Calu3 (cell line): Measurements from ENCODE around the gene CCR9. TPM values are rescaled to one million over a fixed set of nuclear protein-coding genes. Genes with fewer than 3 reads are reported as not detected.

Experiments
- BruUV-seq: library from RNA; stranded (reverse); fragments of 400-500 nt; replicated peaks from 2 replicates; lab custom pipeline; 2021; lab: Mats Ljungman, UMichigan
- CTCF ChIA-PET: fragments of 300-600 bp; sonication (Branson Sonifier 250); formaldehyde crosslinking; loops from one replicate; lab custom pipeline; 2022; ENCODE audit warnings: antibody characterized with exemption; lab: Charles Lee
- DNase-seq: peaks from one replicate; pipeline ENCODE4 v3.0.0; 2022
- H3K27ac Mint-ChIP-seq: one replicate; pipeline ENCODE4 v1.8.0; 2022; ENCODE audit warnings: mixed read lengths; ENCODE audit not compliant: unreplicated experiment
- H3K27me3 Mint-ChIP-seq: one replicate; pipeline ENCODE4 v1.8.0; 2022; ENCODE audit warnings: mixed read lengths; ENCODE audit not compliant: unreplicated experiment
- H3K36me3 Mint-ChIP-seq: one replicate; pipeline ENCODE4 v1.8.0; 2022; ENCODE audit warnings: mild to moderate bottlenecking, moderate library complexity, mixed read lengths; ENCODE audit not compliant: insufficient read depth, unreplicated experiment
- H3K4me1 Mint-ChIP-seq: one replicate; pipeline ENCODE4 v1.8.0; 2022; ENCODE audit warnings: mild to moderate bottlenecking, low read depth, mixed read lengths; ENCODE audit not compliant: unreplicated experiment
- H3K4me3 Mint-ChIP-seq: one replicate; pipeline ENCODE4 v1.8.0; 2022; ENCODE audit warnings: mild to moderate bottlenecking, low read depth, moderate library complexity, mixed read lengths; ENCODE audit not compliant: unreplicated experiment
- H3K9me3 Mint-ChIP-seq: one replicate; pipeline ENCODE4 v1.8.0; 2022; ENCODE audit warnings: low read depth, mixed read lengths; ENCODE audit not compliant: unreplicated experiment
- CTCF ChIP-seq: fragments of 200-600 bp; IDR thresholded peaks from one replicate; pipeline ENCODE4 v1.8.0; 2022; ENCODE audit warnings: antibody characterized with exemption; ENCODE audit not compliant: unreplicated experiment
- intact Hi-C: fragments of 100-400 bp; cut with micrococcal nuclease; formaldehyde crosslinking; loops from one replicate; pipeline ENCODE4 v1.10.0; 2022; ENCODE audit not compliant: unreplicated experiment
- total RNA-seq: library from RNA; stranded (reverse); gene quantifications from 2 replicates; pipeline ENCODE4 v1.2.3, GENCODE V29; 2022

CCR9 gene
- total RNA-seq, 1 experiment from 2014 or later, result not detected

- no peak overlapping the region for H3K27ac Mint-ChIP-seq
- no TSS peak for BruUV-seq
- H3K4me1 Mint-ChIP-seq, result no peaks in the 10 kb centered on the region
- no peaks in the 10 kb centered on the region for H3K27me3 Mint-ChIP-seq
- CTCF ChIA-PET, result interaction anchor here (1.4 kb wide), 1 partner anchor 168 kb away, joined by 10 read pairs; no protein-coding TSS in a partner anchor
- peak; percentile 50 for TF ChIP-seq CTCF
- no peaks in the 10 kb centered on the region for H3K9me3 Mint-ChIP-seq
- no peak overlapping the region for H3K4me3 Mint-ChIP-seq
- peaks cover 9% of the 10 kb centered on the region for H3K36me3 Mint-ChIP-seq
- intact Hi-C loops, result loop anchor here (1.0 kb wide), 1 partner anchor 168 kb away; no protein-coding TSS in a partner anchor
- peak; percentile 58 for DNase-seq
Observed at GRCh38 chr3:45929042-45929679, 42.8 kb downstream of the CCR9 start.

- Mint-ChIP-seq H3K36me3 (peaks cover 9% of the 10 kb centered on the region), H3K27ac (no peak overlapping the region), H3K4me1 (no peaks in the 10 kb centered on the region), H3K9me3 (no peaks in the 10 kb centered on the region), H3K27me3 (no peaks in the 10 kb centered on the region), H3K4me3 (no peak overlapping the region)
- no peak for DNase-seq
- no peak for TF ChIP-seq CTCF
- intact Hi-C loops, result no loop called here
- no TSS peak for BruUV-seq
- CTCF ChIA-PET, result no interaction called here
Observed at GRCh38 chr3:45931496-45931895, 45.2 kb downstream of the CCR9 start.

- no peak overlapping the region for H3K27ac Mint-ChIP-seq
- TF ChIP-seq CTCF, result no peak
- H3K4me1 Mint-ChIP-seq, result no peaks in the 10 kb centered on the region
- intact Hi-C loops, result no loop called here
- CTCF ChIA-PET, result no interaction called here
- no peaks in the 10 kb centered on the region for H3K9me3 Mint-ChIP-seq
- no peak overlapping the region for H3K4me3 Mint-ChIP-seq
- BruUV-seq, result no TSS peak
- H3K27me3 Mint-ChIP-seq, result no peaks in the 10 kb centered on the region
- no peak for DNase-seq
- H3K36me3 Mint-ChIP-seq, result peaks cover 9% of the 10 kb centered on the region
Observed at GRCh38 chr3:45932112-45932511, 45.8 kb downstream of the CCR9 start.

GRCh38 chr3:45933591-45933990 is 47.2 kb downstream of the CCR9 start:
- no peak for TF ChIP-seq CTCF
- BruUV-seq, result no TSS peak
- Mint-ChIP-seq H3K27me3 (no peaks in the 10 kb centered on the region), H3K9me3 (no peaks in the 10 kb centered on the region), H3K4me3 (no peak overlapping the region), H3K27ac (no peak overlapping the region), H3K36me3 (peaks cover 9% of the 10 kb centered on the region), H3K4me1 (no peaks in the 10 kb centered on the region)
- DNase-seq, result no peak
- CTCF ChIA-PET, result no interaction called here
- intact Hi-C loops, result no loop called here
